ENCODE results near the gene GREB1.

Gene GREB1

DNA sequence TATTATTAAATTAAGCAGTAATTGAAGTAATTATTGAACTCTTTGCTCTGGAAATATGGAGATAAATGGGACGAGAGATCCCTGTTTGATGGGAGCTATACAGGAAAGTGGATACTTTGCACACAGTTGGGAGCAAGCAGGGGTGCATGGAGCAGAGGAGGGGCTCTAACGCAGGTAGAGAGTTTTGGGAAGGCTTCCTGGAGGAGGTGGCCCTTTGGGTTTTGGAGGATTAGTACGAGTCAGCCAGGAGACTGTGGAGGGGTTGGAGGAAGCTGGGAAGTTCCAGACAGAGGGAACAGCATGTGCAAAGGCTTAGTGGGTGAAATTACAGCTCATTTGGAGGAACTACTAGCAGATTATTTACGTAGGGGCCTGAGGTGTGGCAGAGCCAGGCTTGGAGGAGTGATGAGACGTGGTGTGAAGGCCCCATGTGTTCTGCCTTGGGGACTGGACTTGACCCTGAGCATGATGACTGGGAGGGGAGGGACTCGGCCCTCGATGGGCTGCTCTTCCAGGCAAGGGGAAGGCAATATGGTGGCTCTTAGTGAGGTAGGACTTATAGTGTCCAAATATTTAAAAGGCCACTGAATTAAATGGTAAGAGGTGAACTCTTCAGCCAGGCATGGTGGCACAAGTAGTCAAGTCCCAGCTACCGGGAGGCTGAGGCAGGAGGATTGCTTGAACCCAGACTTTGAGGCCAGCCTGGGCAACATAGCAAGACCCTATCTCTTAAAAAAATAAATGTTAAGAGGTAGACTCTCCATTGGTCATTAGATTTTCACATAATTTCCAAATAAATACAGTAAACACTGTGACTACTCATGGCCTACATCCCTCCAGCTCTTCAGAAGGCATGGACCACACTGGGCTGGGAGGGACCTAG, 30.2 kb downstream of the GREB1 start:
- DNase-seq: no peak

DNA sequence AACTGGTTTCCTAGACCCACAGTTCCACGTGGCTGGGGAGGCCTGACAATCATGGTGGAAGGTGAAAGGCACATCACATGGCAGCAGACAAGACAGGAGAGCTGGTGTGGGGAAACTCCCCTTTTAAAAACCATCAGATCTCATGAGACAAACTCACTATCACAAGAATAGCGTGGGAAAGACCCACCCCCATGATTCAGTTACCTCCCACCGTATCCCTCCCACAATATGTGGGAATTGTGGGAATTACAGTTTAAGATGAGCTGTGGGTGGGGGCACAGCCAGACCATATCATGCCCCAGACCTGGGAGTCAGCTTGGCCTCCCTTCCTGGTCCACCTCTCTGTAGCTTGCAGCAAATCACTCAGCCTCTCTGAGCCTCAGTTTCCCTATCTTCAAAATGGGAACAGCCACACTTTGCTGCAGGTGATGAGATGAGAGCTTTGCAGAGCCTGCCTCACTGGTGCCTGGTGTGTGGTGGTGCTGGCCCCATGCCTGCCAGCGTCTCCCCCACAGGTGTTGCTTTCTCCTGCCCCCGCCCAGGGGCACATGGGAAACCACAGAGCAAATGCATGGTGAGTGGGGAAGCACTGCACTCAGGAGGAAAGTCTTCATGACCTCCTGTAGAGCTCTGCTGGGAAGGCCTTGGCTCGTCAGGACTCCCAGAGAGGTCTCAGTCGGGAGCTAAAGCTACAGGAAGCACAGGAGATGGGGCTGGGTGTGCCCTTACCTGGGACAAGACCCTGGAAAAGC, 31.1 kb downstream of the GREB1 start:
- DNase-seq: no peak

DNA sequence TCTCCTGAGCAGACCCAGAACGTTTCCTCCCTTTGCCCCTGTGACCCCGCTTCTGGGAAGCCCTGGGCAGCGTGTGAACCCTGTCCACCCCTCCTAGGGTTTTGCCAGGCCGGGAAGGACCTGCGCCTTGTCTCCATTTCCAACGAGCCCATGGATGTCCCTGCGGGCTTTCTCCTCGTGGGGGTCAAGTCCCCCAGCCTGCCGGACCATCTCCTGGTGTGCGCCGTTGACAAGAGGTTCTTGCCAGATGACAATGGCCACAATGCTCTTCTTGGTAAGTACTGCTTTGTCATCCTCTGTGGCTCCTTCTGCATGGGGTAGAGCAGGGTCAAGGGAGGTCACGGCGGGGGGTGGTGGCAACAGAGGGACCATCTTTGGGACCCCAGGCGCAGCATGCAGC, 32.5 kb downstream of the GREB1 start:
- no peak for DNase-seq

DNA sequence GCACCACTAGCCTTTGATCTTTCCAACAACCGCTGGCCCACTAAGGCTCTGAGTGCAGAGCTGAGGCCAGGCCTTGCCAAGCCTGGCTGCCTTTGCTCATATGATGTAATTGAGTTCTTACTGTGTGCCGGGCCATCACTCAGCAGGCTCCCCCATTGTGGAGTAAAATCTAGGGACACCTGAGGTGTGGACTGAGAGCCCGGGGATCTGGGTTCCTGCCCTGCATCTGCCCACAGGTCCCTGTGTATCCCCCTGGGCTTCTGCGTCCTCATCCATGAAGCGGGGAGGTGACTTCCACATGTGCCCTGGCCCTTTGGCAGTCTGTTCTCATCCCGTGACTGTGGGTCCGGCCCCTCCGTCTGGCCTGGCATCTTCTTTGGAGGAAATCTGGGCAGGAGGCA, 33.8 kb downstream of the GREB1 start:
- no peak for DNase-seq

DNA sequence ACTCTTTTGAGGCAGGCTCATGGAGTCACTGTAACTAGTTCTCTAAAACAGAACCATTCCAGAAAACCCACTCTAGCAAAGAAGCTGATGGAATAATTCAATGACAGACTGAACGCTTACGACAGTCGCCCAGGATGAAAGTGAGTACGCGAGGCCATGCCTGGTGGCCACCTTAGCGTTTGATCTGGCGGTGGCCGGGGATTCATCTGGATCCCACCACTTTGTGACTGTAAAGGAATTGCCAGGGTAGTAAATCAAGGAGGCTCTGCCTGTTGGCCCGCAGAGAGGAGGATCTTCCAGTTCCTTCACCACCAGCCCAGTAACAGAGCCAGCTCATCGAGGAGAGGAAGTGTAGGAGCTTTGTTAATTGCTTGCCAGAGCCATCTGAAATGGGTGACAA, 34.6 kb downstream of the GREB1 start:
- DNase-seq: no peak

DNA sequence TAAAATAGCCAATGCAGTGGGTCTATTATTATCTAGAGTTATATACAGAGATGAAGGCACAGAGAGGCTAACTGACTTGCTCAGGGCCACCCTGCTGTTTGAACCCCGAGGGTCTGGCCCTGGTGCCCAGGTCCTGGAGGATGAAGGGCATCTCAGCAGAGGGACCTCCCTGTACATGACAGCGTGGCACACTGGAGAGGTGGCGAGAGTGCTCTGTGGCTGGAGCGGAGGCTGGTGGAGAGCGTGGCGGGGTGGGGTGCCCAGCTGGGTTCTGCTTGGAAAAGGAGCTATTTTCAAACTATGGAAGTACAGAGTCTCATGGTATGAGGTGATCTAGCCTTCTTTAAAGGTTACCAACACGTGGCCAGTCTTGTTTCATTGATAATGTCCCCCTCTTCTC, 35.8 kb downstream of the GREB1 start:
- DNase-seq: no peak

DNA sequence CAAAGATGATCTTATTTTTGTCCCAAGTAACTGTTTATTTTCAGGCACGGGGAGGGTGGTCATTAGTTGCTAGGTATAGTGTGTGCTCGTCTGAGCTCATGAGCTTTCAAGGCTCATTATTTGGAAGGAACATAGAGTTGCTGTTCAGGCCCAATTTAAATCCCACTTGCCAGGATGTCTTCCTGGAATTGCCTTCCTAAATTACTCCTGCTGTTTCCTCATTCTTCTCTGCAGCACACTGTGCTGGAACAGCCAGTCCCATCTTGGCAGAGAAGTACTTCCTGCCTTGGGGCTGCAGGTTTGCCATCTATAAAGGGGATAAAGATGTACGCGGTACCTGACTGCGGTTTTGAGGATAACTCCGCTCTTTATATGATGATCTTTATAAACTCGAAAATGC, 37.3 kb downstream of the GREB1 start:
- DNase-seq: no peak

DNA sequence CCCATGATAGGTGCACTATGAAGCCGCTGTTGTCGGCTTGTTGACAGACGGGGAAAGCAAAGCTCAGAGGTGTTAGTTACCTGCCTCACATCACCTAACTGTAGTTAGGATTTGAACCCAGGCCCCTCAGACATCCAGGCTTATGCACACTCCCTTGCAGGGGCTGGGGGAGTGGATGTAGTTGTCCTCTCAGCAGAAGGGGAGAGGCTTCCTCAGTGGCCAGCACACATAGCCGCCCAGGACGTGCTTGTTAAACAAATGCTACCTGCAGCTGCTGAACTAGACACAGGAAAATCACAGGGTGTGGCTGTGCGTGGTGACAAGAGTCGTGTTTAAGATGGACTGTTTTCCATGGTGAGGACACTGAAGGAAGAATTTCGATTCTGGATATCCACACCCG, 39.2 kb downstream of the GREB1 start:
- DNase-seq: no peak

DNA sequence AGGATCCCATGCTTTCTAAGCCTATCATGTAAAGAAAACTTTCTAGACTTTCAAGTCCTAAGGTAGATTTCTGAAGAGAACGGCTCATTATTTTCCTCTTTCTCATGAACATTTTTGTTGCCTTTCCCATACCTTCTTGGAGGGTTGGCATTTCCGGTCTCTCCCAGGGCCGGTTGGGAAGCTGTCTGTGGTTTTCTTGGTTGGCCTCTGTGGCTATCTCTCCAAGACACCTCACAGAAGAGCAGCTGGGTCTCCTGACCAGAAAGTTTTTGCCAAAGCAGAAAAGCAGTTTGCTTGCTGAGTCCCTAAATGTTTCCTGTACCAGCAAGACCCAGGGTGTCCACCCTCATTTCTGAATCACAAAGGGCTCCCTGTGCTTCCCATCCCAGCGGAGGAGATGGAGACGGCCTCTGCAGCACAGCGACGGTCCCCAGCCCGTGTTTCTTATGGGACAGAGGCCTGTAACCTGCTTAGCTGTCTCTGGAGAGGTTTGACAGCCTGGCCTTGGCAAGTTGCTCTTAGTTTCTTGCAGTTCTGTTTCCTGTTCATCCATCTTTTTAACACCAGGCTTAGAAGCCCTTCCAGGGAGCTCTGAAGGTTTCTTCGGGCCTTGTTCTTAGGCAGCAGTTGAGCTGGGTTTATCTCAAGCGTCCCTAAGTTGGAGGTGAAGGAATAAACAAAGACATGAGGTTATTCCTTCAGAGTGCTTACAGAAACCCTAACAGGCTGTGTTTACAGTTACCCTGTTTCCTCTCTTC, 39.8 kb downstream of the GREB1 start:
- DNase-seq: no peak

DNA sequence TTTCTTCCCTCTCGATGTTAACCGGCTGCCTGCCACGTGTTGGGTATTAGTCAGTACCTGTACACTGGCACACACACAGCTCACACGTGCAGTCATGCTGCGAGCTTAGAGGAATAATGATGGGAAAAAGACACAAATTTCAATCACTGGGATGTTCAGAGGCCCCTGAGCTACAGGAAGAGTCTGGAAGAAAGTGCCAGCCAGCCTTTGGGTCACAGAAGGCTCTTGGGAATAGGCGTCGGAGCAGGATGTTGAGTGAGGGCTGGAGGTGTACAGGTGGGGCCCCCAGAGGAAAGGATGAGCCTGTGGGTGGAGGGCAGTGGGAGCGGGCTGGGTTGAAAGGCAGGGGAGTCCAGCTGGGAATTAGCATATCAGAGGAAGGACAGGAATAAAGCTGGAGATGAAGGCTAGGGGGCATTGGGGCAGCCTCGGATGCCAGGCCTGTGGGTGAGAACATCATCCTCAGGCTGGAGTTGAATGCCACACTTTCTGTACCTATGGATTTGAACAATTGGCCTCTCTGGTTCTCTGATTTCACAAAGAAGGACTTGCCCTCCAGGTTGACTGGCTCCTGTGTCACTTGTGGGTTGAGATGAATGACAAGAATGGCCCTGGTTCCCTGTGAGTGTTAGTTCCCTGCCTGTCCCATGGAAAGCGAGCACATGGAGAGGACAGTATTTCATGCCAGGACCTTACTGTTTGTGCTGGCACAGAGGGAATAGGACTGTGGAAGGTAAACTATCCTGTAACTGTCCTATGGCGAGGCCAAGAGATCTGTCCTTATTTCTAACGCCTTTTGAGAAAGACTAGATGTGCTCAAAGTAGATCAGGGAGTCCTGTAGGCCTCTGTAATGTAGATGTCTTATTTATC, 40.6 kb downstream of the GREB1 start:
- no peak for DNase-seq

DNA sequence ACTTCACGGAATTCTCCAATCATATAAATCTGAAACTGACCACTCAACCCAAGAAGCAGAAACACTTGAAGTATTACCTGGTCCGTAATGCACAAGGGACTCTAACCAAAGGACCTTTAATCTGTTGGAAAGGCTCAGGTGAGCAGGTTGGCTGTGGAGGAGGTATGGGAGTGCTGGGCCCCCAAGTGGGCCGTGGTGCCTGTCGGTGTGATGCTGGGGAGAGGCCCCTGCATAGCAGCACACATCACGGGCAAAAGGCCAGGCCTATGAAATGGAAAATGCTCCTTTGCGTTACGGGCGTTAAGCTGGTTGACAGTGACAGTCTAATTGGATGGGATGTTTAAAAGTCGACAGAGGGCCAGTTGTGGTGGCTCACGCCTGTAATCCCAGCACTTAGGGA, 42.6 kb downstream of the GREB1 start:
- no peak for DNase-seq

DNA sequence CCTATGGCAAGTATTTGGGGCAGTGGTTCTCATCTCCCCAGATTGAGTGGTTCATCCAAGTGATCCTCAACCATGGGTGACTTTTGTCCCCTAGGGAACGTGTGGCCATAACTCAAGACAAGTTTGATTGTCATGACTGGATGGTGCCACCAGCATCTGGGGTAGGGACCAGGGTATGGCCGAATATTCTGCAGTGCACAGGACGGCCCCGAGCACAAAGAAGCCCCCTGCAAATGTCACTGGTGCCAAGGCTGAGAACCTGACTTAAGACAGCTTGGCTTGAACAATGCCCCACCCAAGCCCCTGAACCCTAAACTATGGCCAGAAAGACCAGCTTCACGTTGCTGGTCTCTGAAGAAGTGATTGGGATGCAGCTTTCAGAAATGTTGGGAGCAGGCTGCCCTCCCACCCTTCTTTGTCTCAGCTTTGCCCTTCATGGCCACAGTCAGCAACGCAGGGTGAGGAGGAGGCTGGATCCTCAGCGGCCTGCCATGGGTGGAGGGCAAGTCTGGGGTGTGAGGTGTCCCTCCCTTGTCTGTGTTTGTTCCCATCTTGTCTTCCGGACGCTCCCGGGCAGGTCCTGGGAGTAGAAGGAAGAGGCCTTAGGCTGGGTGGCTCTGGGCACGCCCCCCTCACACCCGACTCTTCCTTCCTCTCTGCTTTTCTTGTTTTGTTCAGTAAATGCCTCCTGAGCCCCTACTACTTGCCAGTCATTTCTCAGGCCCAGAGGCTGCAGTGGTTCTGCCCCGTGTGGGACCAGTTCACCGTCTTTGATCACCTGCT, 43.4 kb downstream of the GREB1 start:
- no peak for DNase-seq

DNA sequence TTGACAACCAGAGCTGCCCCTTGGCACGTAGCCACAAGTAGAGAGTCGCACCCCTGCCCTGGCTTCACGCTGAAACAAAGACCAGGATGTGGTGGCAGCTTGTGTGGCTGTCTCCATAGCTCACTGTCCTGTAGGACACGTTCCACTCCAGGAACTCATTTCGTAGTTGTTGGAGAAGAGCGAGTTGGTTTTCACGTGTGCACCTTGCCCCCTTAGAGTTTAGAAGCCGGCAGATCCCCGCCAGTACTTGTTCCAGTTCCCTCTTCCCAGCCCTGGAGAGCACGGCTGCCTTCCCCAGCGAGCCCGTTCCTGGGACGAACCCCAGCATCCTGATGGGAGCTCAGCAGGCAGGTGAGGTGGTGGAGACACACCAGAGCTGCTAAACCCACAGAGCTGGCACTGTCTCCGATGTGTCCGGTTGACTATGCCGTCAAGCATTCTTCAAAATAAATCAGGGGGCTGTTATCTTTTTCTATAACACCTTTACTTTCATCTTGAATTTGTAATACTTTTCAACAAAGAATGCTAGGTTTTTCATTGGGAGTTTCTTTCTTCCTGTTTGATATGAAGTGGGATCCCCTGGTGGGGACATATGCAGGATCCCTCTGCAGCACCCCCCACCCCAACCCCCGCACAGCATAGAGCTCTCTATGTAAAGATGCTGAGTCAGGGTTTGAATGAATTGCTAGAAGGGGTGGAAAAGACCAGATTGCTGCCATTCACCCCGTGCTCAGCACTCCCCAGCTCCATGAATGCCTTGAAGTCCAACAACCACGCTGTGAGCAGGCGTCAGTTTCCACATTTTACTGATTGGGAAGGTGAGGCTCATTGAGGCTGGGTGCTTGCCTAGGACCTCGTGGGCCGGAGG, 44.5 kb downstream of the GREB1 start:
- no peak for DNase-seq

DNA sequence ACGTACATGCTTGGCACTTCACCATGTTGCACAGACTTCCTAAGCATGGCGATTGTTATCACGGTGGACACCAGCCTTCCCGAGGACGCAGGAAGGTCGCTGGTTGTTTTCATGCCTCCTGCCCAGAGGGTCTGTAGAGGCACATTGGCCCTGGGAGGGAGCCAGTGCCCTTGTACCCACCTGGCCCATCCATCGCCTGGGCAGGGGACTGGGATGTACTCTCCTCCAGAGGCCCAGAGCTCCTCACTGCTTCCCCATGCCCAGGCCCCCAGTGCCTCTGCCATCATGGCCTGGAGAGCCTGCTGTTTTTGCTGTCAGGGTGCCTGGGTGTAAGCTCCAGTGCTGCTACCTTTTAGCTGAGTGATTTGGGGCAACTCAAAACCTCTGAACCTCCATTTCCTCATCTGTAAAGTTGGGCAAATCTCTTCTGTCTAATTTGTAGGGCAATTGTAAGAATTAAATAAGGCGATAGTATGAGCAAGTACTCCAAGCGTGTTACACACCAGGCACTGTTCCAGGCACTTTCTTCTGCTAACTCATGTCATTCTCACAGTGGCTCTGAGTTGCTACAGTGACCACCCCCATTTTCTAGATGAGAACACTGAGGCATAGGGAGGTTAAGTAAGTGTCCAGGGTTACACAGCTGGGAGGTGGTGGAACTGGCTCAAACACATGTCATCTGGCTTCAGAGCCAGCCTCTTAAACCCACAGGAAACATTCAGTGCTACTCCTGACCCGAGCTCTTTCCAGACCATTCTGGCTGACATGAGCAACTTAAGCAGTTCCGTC, 45.3 kb downstream of the GREB1 start:
- DNase-seq: no peak

DNA sequence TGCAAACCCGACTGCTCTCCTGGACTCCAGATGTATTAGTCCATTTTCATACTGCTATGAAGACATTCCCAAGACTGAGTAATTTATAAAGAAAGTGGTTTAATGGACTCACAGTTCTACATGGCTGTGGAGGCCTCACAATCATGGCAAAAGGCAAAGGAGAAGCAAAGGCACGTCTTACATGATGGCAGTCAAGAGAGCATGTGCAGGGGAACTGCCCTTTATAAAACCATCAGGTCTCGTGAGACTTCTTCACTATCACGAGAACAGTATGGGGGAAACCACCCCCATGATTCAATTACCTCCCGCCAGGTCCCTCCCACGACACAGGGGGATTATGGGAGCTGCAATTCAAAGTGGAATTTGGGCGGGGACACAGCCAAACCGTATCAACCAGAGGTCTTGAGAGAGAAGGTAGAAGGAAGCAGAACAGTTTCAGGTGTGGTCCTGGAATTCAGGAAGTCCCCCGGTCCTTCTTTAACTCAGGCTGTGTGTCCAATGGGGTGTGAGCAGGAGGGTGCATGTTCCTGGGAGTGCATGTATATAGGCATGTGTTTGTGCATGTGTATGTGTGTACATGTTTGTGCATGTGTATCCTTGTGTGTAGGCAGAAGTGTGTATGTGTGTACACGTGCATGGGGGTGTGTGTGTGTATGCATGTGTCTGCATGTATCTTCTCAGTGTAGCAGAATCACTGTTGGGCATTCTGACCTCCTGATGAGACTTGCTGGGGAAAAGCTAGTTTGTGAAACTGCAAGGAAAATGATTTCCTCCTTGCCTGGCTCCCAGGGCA, 46.2 kb downstream of the GREB1 start:
- no peak for DNase-seq

DNA sequence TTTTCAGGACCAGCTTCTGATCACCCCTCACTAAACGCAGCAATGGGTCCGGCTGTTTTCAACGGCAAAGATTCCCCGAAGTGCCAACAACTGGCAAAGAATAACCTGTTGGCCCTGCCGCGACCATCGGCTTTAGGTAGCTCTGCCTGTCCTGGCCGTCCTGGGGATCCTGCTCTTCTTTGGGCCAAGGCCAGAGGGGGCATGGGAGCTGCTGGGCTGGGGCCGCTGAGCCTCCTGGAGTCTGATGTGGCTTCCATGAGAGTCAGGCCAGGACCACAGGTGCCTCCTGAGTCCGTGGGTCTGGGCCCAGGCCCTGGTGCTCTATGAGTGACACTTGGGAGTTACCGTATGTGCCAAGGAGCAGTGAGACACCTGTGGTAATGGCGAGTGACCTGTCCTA, 46.9 kb downstream of the GREB1 start:
- DNase-seq: no peak

DNA sequence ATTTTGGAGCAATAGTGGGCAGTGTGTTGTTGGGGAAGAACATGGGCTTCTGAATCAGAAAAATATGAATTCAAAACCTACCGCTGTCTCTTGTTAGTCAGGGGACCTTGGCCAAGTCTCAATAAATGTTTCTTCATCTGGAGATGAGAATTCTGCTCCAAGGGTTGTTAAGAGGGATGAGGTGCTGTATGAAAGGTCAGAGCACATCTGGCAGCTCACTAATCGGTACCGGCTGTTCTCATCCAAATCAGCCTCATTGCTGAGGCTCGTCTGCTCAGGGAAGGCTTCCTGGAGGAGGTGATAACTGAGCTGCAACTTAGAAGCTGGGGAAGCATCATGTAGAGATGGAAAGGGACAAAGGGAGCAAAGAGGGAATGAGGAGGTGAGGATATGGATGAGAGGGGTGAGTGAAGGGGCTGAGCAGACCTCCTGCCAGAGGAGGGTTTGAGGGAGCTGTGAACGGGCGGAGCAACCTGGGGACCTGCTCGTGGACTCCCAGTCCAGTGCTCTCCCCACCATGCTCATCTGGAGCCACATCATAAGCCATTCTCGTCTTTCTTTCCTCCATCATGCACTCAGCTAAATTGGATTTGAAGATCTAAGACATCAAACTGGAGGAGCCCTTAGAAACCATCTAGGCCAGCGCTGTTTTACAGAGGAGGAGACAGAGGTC, 47.4 kb downstream of the GREB1 start:
- DNase-seq: no peak

DNA sequence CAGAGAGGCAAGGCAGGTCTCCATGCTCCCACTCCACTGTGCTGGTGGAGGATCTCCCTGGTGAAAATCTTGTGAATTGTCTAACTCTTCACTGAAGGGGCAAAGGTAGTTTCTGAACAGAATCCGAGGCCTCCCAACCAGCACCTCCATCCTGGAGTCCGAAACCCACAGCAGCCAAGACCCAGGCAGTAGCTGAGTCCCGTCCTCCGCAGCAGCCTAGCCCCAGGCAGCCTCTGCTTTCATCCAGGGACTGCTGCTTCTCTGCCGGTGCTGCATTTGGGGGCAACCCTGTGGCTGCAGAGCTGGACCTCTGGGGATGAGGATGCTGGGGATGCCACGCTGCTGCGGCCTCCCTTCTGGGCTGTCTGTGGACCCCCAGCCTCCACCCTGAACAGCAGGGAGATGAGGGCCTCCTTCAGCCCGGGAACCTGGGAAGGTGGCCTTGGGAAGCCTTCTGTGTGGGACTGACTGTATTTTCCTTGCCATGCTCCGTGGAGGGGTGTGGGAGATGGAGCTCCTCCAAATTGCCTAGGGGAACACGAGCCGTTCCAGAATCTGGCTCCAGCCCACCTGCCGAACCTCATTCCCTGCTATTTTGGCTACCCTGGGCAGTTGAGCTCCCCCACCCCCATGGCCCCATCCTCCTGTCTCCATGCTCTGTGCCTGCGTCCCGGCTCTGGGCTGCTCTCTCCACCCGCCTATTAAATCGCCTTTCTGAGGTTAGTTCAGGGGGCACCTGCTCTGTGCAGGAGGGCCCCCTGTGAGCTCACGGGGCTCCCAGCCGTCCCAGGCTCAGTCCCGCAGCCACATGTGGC, 48.2 kb downstream of the GREB1 start:
- DNase-seq: no peak

Data from stimulated activated CD4-positive, alpha-beta T cell treated with anti-CD3 and anti-CD28 coated beads, Interleukin-4, amount 100 ng/mL, for 1 hour (primary cell).